A549 (cell line): ENCODE results near the gene ZNF526. TPM values are rescaled to one million over a fixed set of nuclear protein-coding genes. Genes with fewer than 3 reads are reported as not detected.

Experiments used
- ATAC-seq, 2 experiments: fragments of 200-7000 bp in 1 of 2; fragments of >200 bp in 1 of 2; cut with Nextera tagmentation in 1 of 2; cut with Tn5 transposase in 1 of 2; 3 replicates each; pipeline versions ENCODE4 v1.8.0 to v1.9.1; 2018 to 2020; ENCODE audit warnings: mild to moderate bottlenecking in 1 of 2, moderate library complexity in 1 of 2
- CTCF ChIA-PET: fragments of 300-600 bp; sonication (Branson Sonifier 250); formaldehyde crosslinking; extraction: SDS; loops from one replicate; lab custom pipeline; 2021; ENCODE audit warnings: antibody characterized with exemption, inconsistent platforms; lab: Yijun Ruan, JAX
- POLR2A ChIA-PET: fragments of 350-600 bp; formaldehyde crosslinking; extraction: SDS; loops from one replicate; lab custom pipeline; 2021; ENCODE audit warnings: antibody characterized with exemption, inconsistent platforms; lab: Yijun Ruan, JAX
- DNase-seq, 2 experiments: peaks; one replicate each; pipeline versions ENCODE4 v3.0.0 to v3.0.0-alpha.2; 2011 to 2016; ENCODE audit warnings: low read depth in 1 of 2, low spot score in 1 of 2
- FAIRE-seq: peaks from 2 replicates; lab custom pipeline; 2011; peaks lifted over from hg19 to GRCh38; lab: Jason Lieb, UNC
- H3K27ac ChIP-seq, 2 experiments: fragments of >200 bp; sonication (Bioruptor Twin); formaldehyde crosslinking; 3 replicates each; pipeline ENCODE4 v1.5.1; 2016 to 2017
- H3K4me1 ChIP-seq: fragments of >200 bp; sonication (Bioruptor Twin); formaldehyde crosslinking; 3 replicates; pipeline ENCODE4 v1.6.1; 2016
- H3K4me2 ChIP-seq: fragments of >200 bp; sonication (Bioruptor Twin); formaldehyde crosslinking; 3 replicates; pipeline ENCODE4 v1.6.1; 2016
- H3K4me3 ChIP-seq: fragments of >200 bp; sonication (Bioruptor Twin); formaldehyde crosslinking; 3 replicates; pipeline ENCODE4 v1.5.1; 2016
- H3K9me3 ChIP-seq: fragments of >200 bp; sonication (Bioruptor Twin); formaldehyde crosslinking; 3 replicates; pipeline ENCODE4 v1.6.1; 2016
- BCL3 ChIP-seq: fragments of >200 bp; sonication (Bioruptor Twin); formaldehyde crosslinking; IDR thresholded peaks from 3 replicates; pipeline ENCODE4 v1.6.1; 2016
- CEBPB ChIP-seq, 2 experiments: fragments of >200 bp in 1 of 2; sonication (Bioruptor Twin) in 1 of 2; formaldehyde crosslinking in 1 of 2; IDR thresholded peaks; 2 replicates each; pipeline ENCODE4 v1.6.1; 2012 to 2016
- CHD2 ChIP-seq: fragments of 150-350 bp; IDR thresholded peaks from 2 replicates; pipeline ENCODE4 v1.6.1; 2014; ENCODE audit warnings: low read length; ENCODE audit not compliant: partially characterized antibody
- EHF ChIP-seq: fragments of 250-450 bp; sonication (Bioruptor Pico); IDR thresholded peaks from 2 replicates; pipeline ENCODE4 v1.5.0; 2020; ENCODE audit warnings: mild to moderate bottlenecking
- ESRRA ChIP-seq: fragments of 150-350 bp; IDR thresholded peaks from 2 replicates; pipeline ENCODE4 v1.6.1; 2014; ENCODE audit warnings: mild to moderate bottlenecking, low read length, borderline replicate concordance
- FOSB ChIP-seq: fragments of 250-450 bp; sonication (Bioruptor Pico); IDR thresholded peaks from 2 replicates; pipeline ENCODE4 v1.5.0; 2020; ENCODE audit warnings: mild to moderate bottlenecking, moderate library complexity
- FOSL2 ChIP-seq, 2 experiments: fragments of 450-650 bp in 1 of 2; fragments of >200 bp in 1 of 2; sonication (Bioruptor Twin) in 1 of 2; formaldehyde crosslinking; IDR thresholded peaks; 2 replicates each; pipeline versions ENCODE4 v1.5.0 to v1.6.1; 2016 to 2020; ENCODE audit warnings: mild to moderate bottlenecking in 1 of 2, moderate library complexity in 1 of 2
- HDAC2 ChIP-seq: fragments of 200-600 bp; sonication (generic); IDR thresholded peaks from 2 replicates; pipeline ENCODE4 v1.6.1; 2016
- JUN ChIP-seq, 2 experiments: fragments of >200 bp; sonication (Bioruptor Twin); formaldehyde crosslinking; IDR thresholded peaks; 2 replicates in 1 of 2; 3 replicates in 1 of 2; pipeline ENCODE4 v1.6.1; 2016 to 2017
- JUNB ChIP-seq: fragments of >200 bp; sonication (Bioruptor Twin); formaldehyde crosslinking; IDR thresholded peaks from 2 replicates; pipeline ENCODE4 v1.6.1; 2016
- KDM5A ChIP-seq: fragments of 200-600 bp; sonication (generic); IDR thresholded peaks from 2 replicates; pipeline ENCODE4 v1.6.1; 2016; ENCODE audit warnings: antibody characterized with exemption, mild to moderate bottlenecking
- MAFK ChIP-seq: fragments of 450-650 bp; IDR thresholded peaks from 2 replicates; pipeline ENCODE4 v1.6.1; 2014; ENCODE audit not compliant: partially characterized antibody
- MYC ChIP-seq: IDR thresholded peaks from 2 replicates; pipeline ENCODE4 v1.6.1; 2012; ENCODE audit warnings: mild to moderate bottlenecking, inconsistent platforms, low read length, improper control_type of control experiment, borderline replicate concordance
- POLR2A ChIP-seq: IDR thresholded peaks from 2 replicates; pipeline ENCODE4 v1.6.1; 2012; ENCODE audit warnings: mild to moderate bottlenecking, low read length
- POLR2AphosphoS2 ChIP-seq: conservative IDR thresholded peaks from 2 replicates; pipeline ENCODE4 v1.6.1; 2012; ENCODE audit warnings: low read length, improper control_type of control experiment, inconsistent platforms
- RCOR1 ChIP-seq: fragments of 150-350 bp; IDR thresholded peaks from 2 replicates; pipeline ENCODE4 v1.6.1; 2014; ENCODE audit warnings: antibody characterized with exemption, low read length, low read depth
- RFX5 ChIP-seq: fragments of 450-650 bp; IDR thresholded peaks from 2 replicates; pipeline ENCODE4 v1.7.1; 2014; ENCODE audit warnings: antibody characterized with exemption, mild to moderate bottlenecking, moderate library complexity
- USF2 ChIP-seq: fragments of 450-650 bp; IDR thresholded peaks from 2 replicates; pipeline ENCODE4 v1.6.1; 2014; ENCODE audit warnings: antibody characterized with exemption
- ZFP36 ChIP-seq: fragments of 450-650 bp; IDR thresholded peaks from 2 replicates; pipeline ENCODE4 v1.6.1; 2014; ENCODE audit warnings: borderline replicate concordance; ENCODE audit not compliant: partially characterized antibody
- WGBS: methylation state at CpG from one replicate; pipeline ENCODE4 v1.1.6; 2017; ENCODE audit errors: missing lambda C conversion rate; 5-methylcytosine and 5-hydroxymethylcytosine counted together
- polyA plus RNA-seq, 4 experiments: library from polyadenylated mRNA; depleted of rRNA in 3 of 4; stranded (reverse); fragments of >200 nt; fragmentation: RNase III in 1 of 4; extraction: RNeasy Plus Mini Kit Qiagen cat#74134 plus additional on column Dnase treatment in 1 of 4; gene quantifications; 2 replicates in 3 of 4; 3 replicates in 1 of 4; pipeline ENCODE4 v1.2.3, GENCODE V29; 2011 to 2017
- TF ChIP-seq, protein P1 (sequence below): fragments of 250-450 bp; sonication (Bioruptor Pico); IDR thresholded peaks from 2 replicates; pipeline ENCODE4 v1.5.0; 2020; ENCODE audit warnings: low read depth, mild to moderate bottlenecking, moderate library complexity
- TF ChIP-seq, protein P2 (sequence below): fragments of 150-350 bp; IDR thresholded peaks from 2 replicates; pipeline ENCODE4 v1.6.1; 2014; ENCODE audit warnings: low read depth, mild to moderate bottlenecking, low read length
- TF ChIP-seq, protein P3 (sequence below): IDR thresholded peaks from 2 replicates; pipeline ENCODE4 v1.6.1; 2012; ENCODE audit warnings: low read depth, borderline replicate concordance

The ZNF526 gene
- polyA plus RNA-seq, 2 of the 4 experiments (the other 2 are of a cell fraction), result 7.1 to 12.9 TPM

DNA sequence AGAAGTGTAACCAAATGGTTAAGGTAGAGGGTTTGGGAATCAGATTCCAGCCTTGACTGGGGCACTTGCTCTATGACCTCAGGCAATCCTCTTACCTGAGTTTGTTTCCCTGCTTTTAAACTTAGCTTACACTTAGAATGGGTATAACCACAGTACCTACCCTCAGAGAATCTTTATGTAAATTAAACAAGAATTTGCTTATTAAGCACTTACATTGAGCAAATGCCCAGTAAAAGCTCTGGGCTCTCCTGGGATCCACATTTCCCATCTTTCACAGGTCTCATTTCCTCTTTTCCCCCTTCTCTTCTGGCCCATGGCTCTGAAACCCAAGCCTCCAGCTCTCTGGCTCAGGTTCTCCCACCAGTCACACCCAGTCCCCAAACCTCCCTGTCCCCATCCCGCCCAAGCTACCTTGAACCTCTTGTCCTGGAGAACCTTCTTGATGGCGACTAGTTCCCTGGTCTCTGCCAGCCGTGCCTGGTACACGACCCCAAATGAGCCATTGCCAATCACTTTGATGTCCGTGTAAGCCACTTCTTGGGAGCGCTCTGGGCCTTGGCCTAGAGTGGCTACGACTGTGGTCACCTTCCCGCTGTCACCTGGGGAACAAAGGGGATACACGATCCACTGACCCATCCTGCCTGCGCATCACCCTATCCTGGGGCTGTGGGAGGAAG lies 19.6 kb downstream of the ZNF526 start:
- ChIA-PET POLR2A (interaction anchor here (1.4 kb wide), 1 partner anchor 13 kb away, joined by 3 read pairs; no protein-coding TSS in a partner anchor), CTCF (interaction anchor here (0.6 to 21.7 kb wide), 13 partner anchors 8 to 161 kb away, joined by 3 to 616 read pairs (median 5); partner anchors contain the start of genes PAFAH1B3, POU2F2, PRR19 and ZNF526)
- DNase-seq (no peak), FAIRE-seq (no peak)
- no peak overlapping the region for H3K27ac ChIP-seq
- 94% methylated on average over 10 of the region's 10 CpGs for WGBS
- no peak for TF ChIP-seq JUN (IDR thresholded peaks at IDR 0.05)
- TF ChIP-seq HDAC2, result no peak
- TF ChIP-seq ESRRA, result no peak
- peak; percentile 88 for TF ChIP-seq MAFK
- no peak for TF ChIP-seq RFX5
- TF ChIP-seq, all 56 proteins: peak for 1
- Histone ChIP-seq H3K4me2 (no peak overlapping the region), H3K4me3 (no peak overlapping the region), H3K9me3 (no peaks in the 10 kb centered on the region), H3K4me1 (peaks cover 12% of the 10 kb centered on the region)
- no peak for ATAC-seq

DNA sequence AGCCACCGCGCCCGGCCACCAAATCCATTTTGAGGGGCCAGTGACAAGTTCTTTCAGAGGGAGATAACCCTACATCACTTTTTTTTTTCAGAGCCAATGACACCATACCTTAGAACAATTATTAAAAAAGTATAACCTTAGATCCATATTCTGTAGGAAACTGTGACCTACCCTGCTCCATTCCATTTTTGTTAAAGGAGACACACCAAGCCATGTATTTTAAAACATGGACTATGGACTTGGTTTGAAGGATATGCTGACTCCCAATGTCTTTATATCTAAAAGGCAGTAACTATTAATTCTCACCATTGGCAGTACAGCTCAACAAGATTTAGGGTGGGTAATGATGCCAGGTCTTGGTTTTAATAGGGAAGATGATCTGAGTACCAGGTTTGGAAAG lies 21.2 kb downstream of the ZNF526 start:
- H3K4me2 ChIP-seq, result peak overlapping the region; percentile 84
- no peak for TF ChIP-seq POLR2A
- TF ChIP-seq HDAC2, result no peak
- TF ChIP-seq JUNB, result no peak
- no peak for TF ChIP-seq USF2
- TF ChIP-seq BCL3, result no peak
- TF ChIP-seq CEBPB (IDR thresholded peaks at IDR 0.05), result no peak
- no peak for TF ChIP-seq MAFK
- no peak for TF ChIP-seq ZFP36
- TF ChIP-seq KDM5A, result no peak
- no peak for TF ChIP-seq FOSL2 (IDR thresholded peaks at IDR 0.05)
- no peak for TF ChIP-seq FOSL2 (CRISPR knock-in tag; IDR thresholded peaks at IDR 0.05)
- no peak for TF ChIP-seq JUN (IDR thresholded peaks at IDR 0.05)
- no peak for TF ChIP-seq RCOR1
- no peak for TF ChIP-seq CHD2
- TF ChIP-seq FOSB (CRISPR knock-in tag), result no peak
- TF ChIP-seq, protein P1, sequence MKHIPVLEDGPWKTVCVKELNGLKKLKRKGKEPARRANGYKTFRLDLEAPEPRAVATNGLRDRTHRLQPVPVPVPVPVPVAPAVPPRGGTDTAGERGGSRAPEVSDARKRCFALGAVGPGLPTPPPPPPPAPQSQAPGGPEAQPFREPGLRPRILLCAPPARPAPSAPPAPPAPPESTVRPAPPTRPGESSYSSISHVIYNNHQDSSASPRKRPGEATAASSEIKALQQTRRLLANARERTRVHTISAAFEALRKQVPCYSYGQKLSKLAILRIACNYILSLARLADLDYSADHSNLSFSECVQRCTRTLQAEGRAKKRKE (CRISPR knock-in tag), result no peak
- TF ChIP-seq MYC, result no peak
- no peak for TF ChIP-seq POLR2AphosphoS2
- TF ChIP-seq, protein P2, sequence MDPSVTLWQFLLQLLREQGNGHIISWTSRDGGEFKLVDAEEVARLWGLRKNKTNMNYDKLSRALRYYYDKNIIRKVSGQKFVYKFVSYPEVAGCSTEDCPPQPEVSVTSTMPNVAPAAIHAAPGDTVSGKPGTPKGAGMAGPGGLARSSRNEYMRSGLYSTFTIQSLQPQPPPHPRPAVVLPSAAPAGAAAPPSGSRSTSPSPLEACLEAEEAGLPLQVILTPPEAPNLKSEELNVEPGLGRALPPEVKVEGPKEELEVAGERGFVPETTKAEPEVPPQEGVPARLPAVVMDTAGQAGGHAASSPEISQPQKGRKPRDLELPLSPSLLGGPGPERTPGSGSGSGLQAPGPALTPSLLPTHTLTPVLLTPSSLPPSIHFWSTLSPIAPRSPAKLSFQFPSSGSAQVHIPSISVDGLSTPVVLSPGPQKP, result no peak
- TF ChIP-seq EHF, result no peak
- TF ChIP-seq, protein P3, sequence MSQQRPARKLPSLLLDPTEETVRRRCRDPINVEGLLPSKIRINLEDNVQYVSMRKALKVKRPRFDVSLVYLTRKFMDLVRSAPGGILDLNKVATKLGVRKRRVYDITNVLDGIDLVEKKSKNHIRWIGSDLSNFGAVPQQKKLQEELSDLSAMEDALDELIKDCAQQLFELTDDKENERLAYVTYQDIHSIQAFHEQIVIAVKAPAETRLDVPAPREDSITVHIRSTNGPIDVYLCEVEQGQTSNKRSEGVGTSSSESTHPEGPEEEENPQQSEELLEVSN, result no peak
- TF ChIP-seq, all 56 proteins: peak for 0
- peaks cover 27% of the 10 kb centered on the region for H3K4me1 ChIP-seq
- H3K27ac ChIP-seq, result peak overlapping the region; percentile 87 to 90
- no peak for ATAC-seq
- CTCF ChIA-PET, result interaction anchor here (0.8 to 21.7 kb wide), 10 partner anchors 16 to 197 kb away, joined by 3 to 616 read pairs (median 68); partner anchors contain the start of genes CIC, PAFAH1B3, POU2F2 and PRR19
- peak overlapping the region; percentile 65 for H3K4me3 ChIP-seq
- no peak for DNase-seq
- FAIRE-seq, result no peak
- WGBS, result 94% methylated on average over 3 of the region's 3 CpGs
- H3K9me3 ChIP-seq, result no peaks in the 10 kb centered on the region
- POLR2A ChIA-PET, result interaction anchor here (2.7 to 3.9 kb wide), 2 partner anchors 8 to 39 kb away, joined by 26 to 56 read pairs; no protein-coding TSS in a partner anchor
